ENCODE results near the gene ZNF420. TPM values are rescaled to one million over a fixed set of nuclear protein-coding genes. Genes with fewer than 3 reads are reported as not detected.
"Not testable (repeated sequence)": the region's sequence is repeated elsewhere in the genome, so short reads cannot be mapped to it uniquely, and the experiment has no call there.

The ZNF420 gene
- total RNA-seq, 2 donors from 2014 or later, result 6.4 to 8.3 TPM

DNA sequence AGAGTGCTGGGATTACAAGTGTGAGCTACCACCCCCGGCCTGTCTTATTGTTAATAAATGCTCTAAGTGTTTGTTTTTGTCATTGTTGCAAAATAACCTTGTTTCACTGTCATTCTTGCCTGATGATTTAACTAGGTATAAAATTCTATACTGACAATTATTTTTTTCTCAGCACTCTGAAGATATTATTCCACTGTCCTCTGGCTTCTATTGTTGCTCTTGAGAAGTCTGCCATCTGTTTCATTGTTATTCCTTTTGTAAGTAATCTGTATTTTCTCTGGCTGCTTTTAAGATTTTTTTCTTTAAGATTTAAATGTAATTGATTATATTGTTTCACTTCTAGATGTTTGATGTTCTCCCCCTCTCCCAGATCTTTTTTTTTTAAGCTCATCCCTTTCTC is 17.6 kb downstream of the ZNF420 start:
- DNase-seq (no peak), ATAC-seq (no peak)
- Mint-ChIP-seq H3K4me3 (no peak overlapping the region), H3K36me3 (ENCODE audit: low read depth) (peaks cover 17% of the 10 kb centered on the region), H3K27ac (no peak overlapping the region), H3K27me3 (no peaks in the 10 kb centered on the region), H3K4me1 (no peaks in the 10 kb centered on the region)
- H3K9me3 ChIP-seq (ENCODE audit: control insufficient read depth, low read length, poor library complexity, severe bottlenecking), result peaks cover 16% of the 10 kb centered on the region

DNA sequence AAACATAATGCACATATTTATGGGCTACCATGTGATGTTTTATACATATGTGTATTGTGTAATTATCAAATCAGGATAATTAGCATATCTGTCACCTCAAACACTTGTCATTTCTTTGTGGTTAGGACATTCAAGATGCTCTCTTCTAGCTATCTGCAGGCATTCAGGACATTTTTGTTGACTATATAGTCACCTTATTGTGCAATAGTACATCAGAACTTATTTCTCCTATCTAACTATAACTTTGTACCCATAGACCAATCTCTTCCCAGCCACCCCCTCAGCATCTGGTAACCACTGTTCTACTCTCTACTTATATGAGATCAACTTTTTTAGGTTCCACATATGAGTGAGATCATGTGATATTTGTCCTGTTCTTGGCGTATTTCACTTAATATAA is 20.3 kb downstream of the ZNF420 start:
- ATAC-seq, result no peak
- H3K9me3 ChIP-seq (ENCODE audit: control insufficient read depth, low read length, poor library complexity, severe bottlenecking), result peaks cover 10% of the 10 kb centered on the region

DNA sequence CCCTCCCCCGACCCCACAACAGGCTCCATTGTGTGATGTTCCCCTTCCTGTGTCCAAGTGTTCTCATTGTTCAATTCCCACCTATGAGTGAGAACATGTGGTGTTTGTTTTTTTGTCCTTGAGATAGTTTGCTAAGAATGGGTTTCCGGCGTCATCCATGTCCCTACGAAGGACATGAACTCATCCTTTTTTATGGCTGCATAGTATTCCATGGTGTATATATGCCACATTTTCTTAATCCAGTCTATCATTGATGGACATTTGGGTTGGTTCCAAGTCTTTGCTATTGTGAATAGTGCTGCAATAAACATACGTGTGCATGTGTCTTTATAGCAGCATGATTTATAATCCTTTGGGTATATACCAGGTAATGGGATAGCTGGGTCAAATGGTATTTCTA is 25.9 kb downstream of the ZNF420 start:
- not testable (repeated sequence) for H3K4me1 Mint-ChIP-seq, ATAC-seq, H3K27me3 Mint-ChIP-seq, H3K4me3 Mint-ChIP-seq, DNase-seq, H3K27ac Mint-ChIP-seq
- H3K36me3 Mint-ChIP-seq (ENCODE audit: low read depth), result peaks cover 14% of the 10 kb centered on the region
- H3K9me3 ChIP-seq (ENCODE audit: control insufficient read depth, low read length, poor library complexity, severe bottlenecking), result peaks cover 20% of the 10 kb centered on the region

More for the DNA sequence above, 20.3 kb downstream of the ZNF420 start:
- Mint-ChIP-seq H3K27me3 (no peaks in the 10 kb centered on the region), H3K36me3 (ENCODE audit: low read depth) (peaks cover 20% of the 10 kb centered on the region), H3K27ac (no peak overlapping the region), H3K4me3 (no peak overlapping the region), H3K4me1 (no peaks in the 10 kb centered on the region)
- DNase-seq, result no peak

DNA sequence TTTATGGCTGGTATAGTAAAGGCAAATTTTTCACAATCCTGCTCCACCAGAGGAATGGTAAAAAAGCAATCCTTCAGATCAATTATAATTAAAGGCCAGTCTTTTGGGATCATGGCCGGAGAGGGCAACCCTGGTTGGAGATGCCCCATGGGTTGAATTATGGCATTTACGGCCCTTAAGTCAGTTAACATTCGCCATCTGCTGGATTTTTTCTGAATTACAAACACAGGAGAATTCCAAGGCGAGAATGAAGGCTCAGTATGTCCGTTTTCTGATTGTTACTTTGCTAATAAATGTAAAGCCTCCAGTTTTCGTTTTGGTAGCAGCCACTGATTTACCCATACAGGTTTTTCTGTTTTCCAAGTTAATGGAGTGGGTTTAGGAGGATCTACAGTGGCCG is 33.5 kb downstream of the ZNF420 start:
- not testable (repeated sequence) for ATAC-seq, H3K27ac Mint-ChIP-seq, DNase-seq, H3K4me1 Mint-ChIP-seq, H3K4me3 Mint-ChIP-seq, H3K27me3 Mint-ChIP-seq
- H3K36me3 Mint-ChIP-seq (ENCODE audit: low read depth), result peaks cover 19% of the 10 kb centered on the region
- peaks cover 44% of the 10 kb centered on the region for H3K9me3 ChIP-seq (ENCODE audit: control insufficient read depth, low read length, poor library complexity, severe bottlenecking)

DNA sequence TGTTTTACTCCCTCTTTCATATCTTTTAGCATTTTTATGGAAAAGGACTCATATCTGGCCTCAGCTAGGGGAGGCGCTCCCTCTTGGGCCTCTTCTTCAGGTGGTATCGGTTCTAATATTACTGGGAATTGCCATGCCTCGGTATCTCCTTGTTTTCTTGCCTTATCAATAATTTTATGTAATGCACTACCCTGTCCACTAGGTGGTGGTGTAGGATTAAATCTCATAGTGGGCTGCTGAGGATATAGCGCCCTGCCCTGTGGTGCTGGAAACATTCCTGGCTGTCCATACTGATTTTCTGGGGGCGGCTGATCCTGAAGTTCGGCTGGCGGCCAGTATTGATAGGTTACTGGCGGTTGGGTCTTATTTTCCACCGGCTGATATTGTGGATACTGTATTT is 35.8 kb downstream of the ZNF420 start:
- no peak overlapping the region for H3K4me3 Mint-ChIP-seq
- H3K4me1 Mint-ChIP-seq, result no peaks in the 10 kb centered on the region
- H3K36me3 Mint-ChIP-seq (ENCODE audit: low read depth), result peaks cover 21% of the 10 kb centered on the region
- DNase-seq (no peak), ATAC-seq (no peak)
- peaks cover 39% of the 10 kb centered on the region for H3K9me3 ChIP-seq (ENCODE audit: control insufficient read depth, low read length, poor library complexity, severe bottlenecking)
- no peaks in the 10 kb centered on the region for H3K27me3 Mint-ChIP-seq
- H3K27ac Mint-ChIP-seq, result no peak overlapping the region

DNA sequence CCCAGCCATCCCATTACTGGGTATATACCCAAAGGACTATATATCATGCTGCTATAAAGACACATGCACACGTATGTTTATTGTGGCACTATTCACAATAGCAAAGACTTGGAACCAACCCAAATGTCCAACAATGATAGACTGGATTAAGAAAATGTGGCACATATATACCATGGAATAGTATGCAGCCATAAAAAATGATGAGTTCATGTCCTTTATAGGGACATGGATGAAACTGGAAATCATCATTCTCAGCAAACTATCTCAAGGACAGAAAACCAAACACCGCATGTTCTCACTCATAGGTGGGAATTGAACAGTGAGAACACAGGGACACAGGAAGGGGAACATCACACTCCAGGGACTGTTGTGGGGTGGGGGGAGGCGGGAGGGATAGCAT is 43.9 kb downstream of the ZNF420 start:
- H3K36me3 Mint-ChIP-seq (ENCODE audit: low read depth); H3K4me3 Mint-ChIP-seq; ATAC-seq; H3K27me3 Mint-ChIP-seq; H3K27ac Mint-ChIP-seq; DNase-seq; H3K4me1 Mint-ChIP-seq: not testable (repeated sequence)
- peaks cover 26% of the 10 kb centered on the region for H3K9me3 ChIP-seq (ENCODE audit: control insufficient read depth, low read length, poor library complexity, severe bottlenecking)

DNA sequence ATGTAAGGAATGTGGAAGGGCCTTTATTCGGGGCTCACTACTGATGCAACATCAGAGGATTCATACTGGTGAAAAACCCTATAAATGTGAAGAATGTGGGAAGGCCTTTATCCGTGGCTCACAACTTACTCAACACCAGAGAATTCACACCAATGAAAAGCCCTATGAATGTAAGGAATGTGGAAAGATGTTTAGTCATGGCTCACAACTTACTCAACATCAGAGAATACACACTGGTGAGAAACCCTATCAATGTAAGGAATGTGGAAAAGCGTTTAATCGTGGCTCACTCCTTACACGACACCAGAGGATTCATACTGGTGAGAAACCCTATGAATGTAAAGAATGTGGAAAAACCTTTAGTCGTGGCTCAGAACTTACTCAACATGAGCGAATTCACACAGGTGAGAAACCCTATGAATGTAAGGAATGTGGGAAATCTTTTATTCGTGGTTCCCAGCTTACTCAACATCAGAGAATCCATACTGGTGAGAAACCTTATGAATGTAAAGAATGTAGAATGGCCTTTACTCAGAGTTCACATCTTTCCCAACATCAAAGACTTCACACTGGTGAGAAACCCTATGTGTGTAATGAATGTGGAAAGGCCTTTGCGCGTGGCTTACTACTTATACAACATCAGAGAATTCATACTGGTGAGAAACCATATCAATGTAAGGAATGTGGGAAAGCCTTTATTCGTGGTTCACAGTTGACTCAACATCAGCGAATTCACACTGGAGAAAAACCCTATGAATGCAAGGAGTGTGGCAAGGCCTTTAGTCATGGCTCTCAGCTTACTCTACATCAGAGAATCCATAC is 50.0 kb downstream of the ZNF420 start:
- peaks cover 76% of the 10 kb centered on the region for H3K9me3 ChIP-seq (ENCODE audit: control insufficient read depth, low read length, poor library complexity, severe bottlenecking)
- DNase-seq (no peak), ATAC-seq (no peak)
- Mint-ChIP-seq H3K4me3 (no peak overlapping the region), H3K27ac (no peak overlapping the region), H3K4me1 (no peaks in the 10 kb centered on the region), H3K27me3 (no peaks in the 10 kb centered on the region), H3K36me3 (ENCODE audit: low read depth) (no peaks in the 10 kb centered on the region)

DNA sequence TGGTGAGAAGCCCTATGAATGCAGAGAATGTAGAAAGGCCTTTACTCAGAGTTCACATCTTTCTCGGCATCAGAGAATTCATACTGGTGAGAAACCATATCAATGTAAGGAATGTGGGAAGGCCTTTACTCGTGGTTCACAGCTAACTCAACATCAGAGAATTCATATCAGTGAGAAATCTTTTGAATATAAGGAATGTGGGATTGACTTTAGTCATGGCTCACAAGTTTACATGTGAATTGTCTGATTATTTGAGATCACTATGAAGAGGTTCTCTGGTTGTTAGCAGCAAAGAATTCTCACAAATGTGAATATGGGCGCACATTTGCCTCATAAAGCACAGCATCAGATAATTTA is 50.6 kb downstream of the ZNF420 start:
- Mint-ChIP-seq H3K27me3 (no peaks in the 10 kb centered on the region), H3K27ac (no peak overlapping the region), H3K4me3 (no peak overlapping the region), H3K36me3 (ENCODE audit: low read depth) (no peaks in the 10 kb centered on the region), H3K4me1 (no peaks in the 10 kb centered on the region)
- H3K9me3 ChIP-seq (ENCODE audit: control insufficient read depth, low read length, poor library complexity, severe bottlenecking), result peaks cover 80% of the 10 kb centered on the region
- no peak for DNase-seq
- no peak for ATAC-seq

DNA sequence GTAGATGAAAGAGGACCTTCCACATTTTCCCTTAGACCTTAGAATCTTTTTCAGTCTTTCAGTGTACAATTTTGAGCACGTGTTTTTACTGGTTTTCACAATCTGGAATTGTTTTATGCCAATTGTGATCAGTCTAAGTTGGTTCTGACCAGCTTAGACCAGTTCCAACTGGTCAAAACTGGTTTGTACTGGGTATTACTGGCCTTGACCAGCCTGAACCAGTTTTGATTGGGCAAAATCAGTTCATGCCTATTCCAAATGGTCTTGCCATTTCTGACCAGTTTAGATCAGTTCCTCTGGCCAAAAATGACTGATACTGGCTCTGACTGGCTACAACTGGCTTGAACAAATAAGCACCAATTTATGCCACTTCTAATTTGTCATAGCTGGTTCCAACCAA is 57.9 kb downstream of the ZNF420 start:
- Mint-ChIP-seq H3K27ac (no peak overlapping the region), H3K27me3 (no peaks in the 10 kb centered on the region), H3K4me3 (no peak overlapping the region), H3K4me1 (no peaks in the 10 kb centered on the region), H3K36me3 (ENCODE audit: low read depth) (no peaks in the 10 kb centered on the region)
- peaks cover 43% of the 10 kb centered on the region for H3K9me3 ChIP-seq (ENCODE audit: control insufficient read depth, low read length, poor library complexity, severe bottlenecking)
- DNase-seq (no peak), ATAC-seq (no peak)

DNA sequence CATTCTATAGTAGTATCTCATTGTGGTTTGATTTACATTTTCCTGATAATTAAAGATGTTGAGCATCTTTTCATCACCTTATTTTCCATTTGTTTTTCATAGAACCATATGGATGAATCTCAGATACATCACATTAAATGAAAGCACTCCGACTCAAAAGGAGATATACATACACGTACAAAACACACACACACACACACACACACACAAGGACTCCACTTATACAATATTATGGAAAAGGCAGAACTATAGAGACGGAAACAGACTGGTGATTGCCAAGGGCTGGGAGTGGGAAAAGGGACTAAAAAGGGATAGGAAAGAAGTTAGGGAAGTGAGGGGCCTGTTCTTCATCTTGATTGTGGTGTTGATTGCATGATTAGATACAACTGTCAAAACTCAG is 70.0 kb downstream of the ZNF420 start:
- Mint-ChIP-seq H3K27ac (no peak overlapping the region), H3K36me3 (ENCODE audit: low read depth) (peaks cover 4% of the 10 kb centered on the region)
- DNase-seq, result no peak

DNA sequence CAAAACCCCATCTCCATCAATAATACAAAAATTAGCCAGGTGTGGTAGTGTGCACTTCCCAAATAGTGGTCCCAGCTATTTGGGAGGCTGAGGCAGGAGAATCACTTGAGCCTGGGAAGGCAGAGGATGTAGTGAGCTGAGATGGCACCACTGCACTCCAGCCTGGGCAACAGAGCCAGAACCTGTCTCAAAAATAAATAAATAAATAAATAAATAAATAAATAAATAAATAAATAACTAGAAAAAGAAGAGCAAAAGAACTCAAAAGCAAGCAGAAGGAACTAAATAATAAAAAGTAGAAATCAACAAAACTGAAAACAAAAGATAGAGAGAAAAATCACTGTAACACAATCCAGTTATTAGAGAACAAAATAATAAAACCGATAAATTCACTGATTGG is 81.9 kb downstream of the ZNF420 start:
- H3K9me3 ChIP-seq (ENCODE audit: control insufficient read depth, low read length, poor library complexity, severe bottlenecking), result peaks cover 31% of the 10 kb centered on the region
- DNase-seq (no peak), ATAC-seq (no peak)
- Mint-ChIP-seq H3K36me3 (ENCODE audit: low read depth) (peaks cover 17% of the 10 kb centered on the region), H3K27me3 (no peaks in the 10 kb centered on the region), H3K4me1 (no peaks in the 10 kb centered on the region), H3K4me3 (no peak overlapping the region), H3K27ac (no peak overlapping the region)

More for the DNA sequence above, 70.0 kb downstream of the ZNF420 start:
- no peak for ATAC-seq
- no peaks in the 10 kb centered on the region for H3K27me3 Mint-ChIP-seq
- H3K9me3 ChIP-seq (ENCODE audit: control insufficient read depth, low read length, poor library complexity, severe bottlenecking), result peaks cover 22% of the 10 kb centered on the region
- H3K4me3 Mint-ChIP-seq, result no peak overlapping the region
- H3K4me1 Mint-ChIP-seq, result no peaks in the 10 kb centered on the region

DNA sequence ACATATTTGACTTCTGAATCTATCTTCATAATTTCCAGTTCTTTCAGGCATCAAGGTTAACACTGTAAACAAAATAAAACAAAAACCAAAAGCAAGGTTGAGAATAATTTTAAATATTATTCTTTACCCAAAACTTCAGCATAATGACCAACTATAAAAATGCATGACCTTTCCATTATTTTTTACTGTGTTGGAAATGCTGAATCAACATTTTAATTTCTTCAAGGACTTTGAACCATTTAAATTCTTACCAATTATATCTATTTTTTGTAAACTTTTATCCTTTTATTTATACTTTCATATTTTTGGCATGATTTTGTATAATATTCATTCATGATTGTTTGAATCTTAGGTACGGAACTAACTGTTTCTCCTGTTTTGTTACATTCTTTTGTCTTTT is 87.4 kb downstream of the ZNF420 start:
- Mint-ChIP-seq H3K27ac (no peak overlapping the region), H3K27me3 (no peaks in the 10 kb centered on the region), H3K4me1 (no peaks in the 10 kb centered on the region), H3K36me3 (ENCODE audit: low read depth) (peaks cover 15% of the 10 kb centered on the region), H3K4me3 (no peak overlapping the region)
- peaks cover 8% of the 10 kb centered on the region for H3K9me3 ChIP-seq (ENCODE audit: control insufficient read depth, low read length, poor library complexity, severe bottlenecking)
- DNase-seq (no peak), ATAC-seq (no peak)

DNA sequence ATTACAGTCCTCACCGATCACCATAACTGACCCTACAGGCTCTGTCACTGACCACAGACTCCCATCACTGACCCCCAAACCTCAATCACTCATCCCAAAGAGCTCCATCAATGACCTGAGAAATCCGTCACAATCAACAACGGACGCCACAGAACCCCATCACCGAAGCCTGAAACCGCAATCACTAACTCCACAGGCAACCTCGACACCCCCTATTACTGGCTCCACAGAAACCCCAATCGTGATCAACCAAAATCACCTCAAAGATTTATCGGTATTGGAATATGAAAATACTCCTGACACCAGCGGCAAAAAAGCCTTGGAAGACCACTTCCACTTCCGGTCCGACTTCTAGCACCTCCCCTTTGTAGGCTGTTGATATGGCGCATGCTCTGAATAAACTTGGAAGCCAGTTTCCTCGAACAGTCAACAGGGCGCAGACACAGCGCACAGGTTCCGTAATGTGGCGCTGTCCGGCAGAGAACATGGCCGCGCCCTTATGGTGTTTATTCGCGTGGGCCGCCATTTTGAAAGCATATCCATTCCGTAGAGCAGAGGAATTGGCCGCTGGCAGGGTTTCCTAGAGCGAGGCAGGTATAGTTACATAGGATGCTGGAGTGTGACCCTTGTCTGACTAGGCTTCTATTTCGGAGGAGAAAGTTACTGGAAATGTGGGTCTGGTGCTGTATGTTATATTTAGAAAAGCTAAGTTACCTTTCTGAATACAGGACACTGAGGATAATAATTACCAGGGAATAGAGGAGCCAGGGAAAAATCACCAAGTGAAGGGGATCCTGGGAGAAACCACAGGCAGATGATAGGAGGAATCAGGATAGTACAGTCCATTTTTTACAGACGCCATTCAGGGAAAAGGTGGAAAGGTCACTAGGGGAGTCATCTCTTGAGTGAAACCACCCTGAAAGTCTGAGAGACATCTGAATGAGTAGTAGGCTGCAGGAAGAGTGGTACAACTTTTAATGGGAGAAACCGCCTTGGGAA is 94.4 kb downstream of the ZNF420 start, which contains the start of gene ZNF585A:
Gene ZNF585A, minus strand, starts transcription at position 328 of the 999 bp plus-strand sequence. CDS start 2,785 bp downstream, outside the sequence.
- no peak within 1 kb of the TSS for H3K4me3 Mint-ChIP-seq
- DNase-seq (peak; percentile 75 to 85 (median 80)), ATAC-seq (peak; percentile 100)
- H3K36me3 Mint-ChIP-seq (ENCODE audit: low read depth), result peaks cover 4% of the 10 kb centered on the region
- H3K27me3 Mint-ChIP-seq, result no peaks in the 10 kb centered on the region
- peaks cover 7% of the 10 kb centered on the region for H3K9me3 ChIP-seq (ENCODE audit: control insufficient read depth, low read length, poor library complexity, severe bottlenecking)
- no peak within 1 kb of the TSS for H3K27ac Mint-ChIP-seq
- H3K4me1 Mint-ChIP-seq, result no peaks in the 10 kb centered on the region
